Stomach (tissue), 4 donors: Measurements from ENCODE around the gene CLIC5.

ENCODE experiments used
- EP300 ChIP-seq: sonication (generic); formaldehyde crosslinking; IDR thresholded peaks from one replicate; pipeline ENCODE4 v1.6.1; 2017; ENCODE audit warnings: antibody characterized with exemption
- POLR2A ChIP-seq, 4 donors: fragments of 450-650 bp; IDR thresholded peaks; one replicate each; pipeline ENCODE4 v1.6.1; 2016; ENCODE audit warnings: antibody characterized with exemption in 4 of 4, control low read depth in 2 of 4, mild to moderate bottlenecking in 1 of 4, moderate library complexity in 1 of 4
- TF ChIP-seq, protein P1 (sequence below), 7 experiments: fragments of 450-650 bp in 4 of 7; fragments of 200-600 bp in 3 of 7; sonication (generic) in 3 of 7; IDR thresholded peaks; one replicate each; pipeline ENCODE4 v1.5.1; 2016 to 2019; ENCODE audit warnings: antibody characterized with exemption in 7 of 7, control low read depth in 2 of 7, mild to moderate bottlenecking in 1 of 7

DNA sequence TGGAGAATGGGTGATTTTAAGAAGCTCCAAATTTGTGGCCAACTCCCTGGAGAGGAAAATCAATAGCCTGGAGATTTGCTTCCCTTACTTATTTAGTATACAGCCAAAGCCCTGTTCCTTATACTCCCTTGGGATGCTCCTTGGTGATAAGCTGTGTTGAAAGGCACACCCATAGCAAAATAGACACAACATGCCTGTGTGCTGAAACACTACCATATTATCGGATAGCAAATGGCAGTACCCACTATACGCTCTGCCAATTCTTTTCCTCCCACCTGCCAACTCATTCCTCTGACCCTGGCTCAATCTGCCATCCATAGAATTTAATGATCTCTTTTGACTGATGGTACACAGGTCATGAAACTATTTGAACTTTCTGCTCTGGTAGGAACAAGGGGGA, 98.2 kb downstream of the CLIC5 start:
- TF ChIP-seq POLR2A (IDR thresholded peaks at IDR 0.05): no peak
- TF ChIP-seq, protein P1, sequence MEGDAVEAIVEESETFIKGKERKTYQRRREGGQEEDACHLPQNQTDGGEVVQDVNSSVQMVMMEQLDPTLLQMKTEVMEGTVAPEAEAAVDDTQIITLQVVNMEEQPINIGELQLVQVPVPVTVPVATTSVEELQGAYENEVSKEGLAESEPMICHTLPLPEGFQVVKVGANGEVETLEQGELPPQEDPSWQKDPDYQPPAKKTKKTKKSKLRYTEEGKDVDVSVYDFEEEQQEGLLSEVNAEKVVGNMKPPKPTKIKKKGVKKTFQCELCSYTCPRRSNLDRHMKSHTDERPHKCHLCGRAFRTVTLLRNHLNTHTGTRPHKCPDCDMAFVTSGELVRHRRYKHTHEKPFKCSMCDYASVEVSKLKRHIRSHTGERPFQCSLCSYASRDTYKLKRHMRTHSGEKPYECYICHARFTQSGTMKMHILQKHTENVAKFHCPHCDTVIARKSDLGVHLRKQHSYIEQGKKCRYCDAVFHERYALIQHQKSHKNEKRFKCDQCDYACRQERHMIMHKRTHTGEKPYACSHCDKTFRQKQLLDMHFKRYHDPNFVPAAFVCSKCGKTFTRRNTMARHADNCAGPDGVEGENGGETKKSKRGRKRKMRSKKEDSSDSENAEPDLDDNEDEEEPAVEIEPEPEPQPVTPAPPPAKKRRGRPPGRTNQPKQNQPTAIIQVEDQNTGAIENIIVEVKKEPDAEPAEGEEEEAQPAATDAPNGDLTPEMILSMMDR (IDR thresholded peaks at IDR 0.05): no peak
- TF ChIP-seq EP300: no peak
